T-helper 9 cell (primary cell): Measurements from ENCODE around the gene KLC3.

Source experiments
- DNase-seq: peaks from one replicate; pipeline ENCODE4 v3.0.0-alpha.2; 2020

KLC3 gene

GRCh38 chr19:45349430-45349941 is 8.9 kb downstream of the KLC3 start:
- no peak for DNase-seq

GRCh38 chr19:45350477-45351058 is 10.0 kb downstream of the KLC3 start:
- DNase-seq, result no peak

- no peak for DNase-seq
Observed at GRCh38 chr19:45351401-45351952, 10.9 kb downstream of the KLC3 start.

- no peak for DNase-seq
Observed at GRCh38 chr19:45352062-45352461, 11.5 kb downstream of the KLC3 start.

GRCh38 chr19:45352471-45352870 is 11.9 kb downstream of the KLC3 start:
- no peak for DNase-seq

- no peak for DNase-seq
Observed at GRCh38 chr19:45352914-45353796, 12.6 kb downstream of the KLC3 start.

- DNase-seq, result no peak
Observed at GRCh38 chr19:45354241-45354842, 13.8 kb downstream of the KLC3 start.

GRCh38 chr19:45355402-45355801 is 14.9 kb downstream of the KLC3 start:
- no peak for DNase-seq

- DNase-seq, result no peak
Observed at GRCh38 chr19:45355910-45356309, 15.4 kb downstream of the KLC3 start.

GRCh38 chr19:45356760-45357444 is 16.4 kb downstream of the KLC3 start:
- DNase-seq, result no peak

GRCh38 chr19:45357445-45357783 is 16.9 kb downstream of the KLC3 start:
- no peak for DNase-seq

GRCh38 chr19:45358213-45358792 is 17.8 kb downstream of the KLC3 start:
- no peak for DNase-seq

GRCh38 chr19:45361608-45362007 is 21.1 kb downstream of the KLC3 start:
- no peak for DNase-seq

- no peak for DNase-seq
Observed at GRCh38 chr19:45362291-45362690, 21.7 kb downstream of the KLC3 start.

GRCh38 chr19:45363861-45364459 is 23.4 kb downstream of the KLC3 start:
- no peak for DNase-seq

- DNase-seq, result no peak
Observed at GRCh38 chr19:45364696-45365095, 24.1 kb downstream of the KLC3 start.

GRCh38 chr19:45368127-45368526 is 27.6 kb downstream of the KLC3 start:
- no peak for DNase-seq

- DNase-seq, result no peak
Observed at GRCh38 chr19:45368737-45369340, 28.3 kb downstream of the KLC3 start.

GRCh38 chr19:45370410-45371204 is 30.1 kb downstream of the KLC3 start, which contains the start of gene ERCC2:
Gene ERCC2, minus strand, starts transcription at chr19:45370573. Its CDS starts 33 bp downstream, at chr19:45370540.
- DNase-seq, result peak; percentile 99

GRCh38 chr19:45376045-45376724 is 35.6 kb downstream of the KLC3 start:
- DNase-seq, result no peak
